Loucy (cell line): ENCODE results near the gene MGAT4B.

ENCODE experiments used
- EZH2phosphoT487 ChIP-seq: fragments of 200-600 bp; IDR thresholded peaks from 2 replicates; pipeline ENCODE4 v1.6.1; 2018; ENCODE audit warnings: antibody characterized with exemption, mild to moderate bottlenecking, moderate library complexity, borderline replicate concordance
- TF ChIP-seq, protein P1 (sequence below): fragments of 200-600 bp; sonication (generic); conservative IDR thresholded peaks from 2 replicates; pipeline ENCODE4 v1.5.1; 2014; ENCODE audit warnings: mild to moderate bottlenecking, antibody characterized with exemption, low read length

DNA sequence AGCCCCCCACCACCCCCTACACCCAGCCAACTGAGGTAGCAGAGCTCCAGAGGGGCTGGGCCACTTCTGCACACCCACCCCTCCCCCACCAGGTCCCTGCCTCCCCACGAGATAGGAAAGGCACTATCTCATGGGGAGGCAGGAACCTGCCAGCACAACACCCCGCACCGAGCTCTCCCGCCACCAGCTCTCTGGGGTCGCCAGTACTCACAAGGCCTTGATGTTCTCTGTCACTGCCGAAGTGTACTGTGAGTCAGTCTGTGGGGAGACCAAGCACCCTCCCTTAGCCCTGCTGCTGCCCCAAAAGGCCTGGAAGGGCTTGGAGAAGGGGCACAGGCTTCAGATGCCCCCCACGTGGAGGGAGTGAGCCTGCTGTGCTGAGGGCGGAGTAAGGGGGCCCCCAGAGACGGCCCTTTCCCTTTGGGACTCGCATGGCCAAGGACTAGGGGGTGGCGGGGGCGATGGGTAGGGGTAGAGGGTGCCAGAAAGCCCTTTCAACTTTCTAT lies 5.9 kb downstream of the MGAT4B start:
- TF ChIP-seq, protein P1, sequence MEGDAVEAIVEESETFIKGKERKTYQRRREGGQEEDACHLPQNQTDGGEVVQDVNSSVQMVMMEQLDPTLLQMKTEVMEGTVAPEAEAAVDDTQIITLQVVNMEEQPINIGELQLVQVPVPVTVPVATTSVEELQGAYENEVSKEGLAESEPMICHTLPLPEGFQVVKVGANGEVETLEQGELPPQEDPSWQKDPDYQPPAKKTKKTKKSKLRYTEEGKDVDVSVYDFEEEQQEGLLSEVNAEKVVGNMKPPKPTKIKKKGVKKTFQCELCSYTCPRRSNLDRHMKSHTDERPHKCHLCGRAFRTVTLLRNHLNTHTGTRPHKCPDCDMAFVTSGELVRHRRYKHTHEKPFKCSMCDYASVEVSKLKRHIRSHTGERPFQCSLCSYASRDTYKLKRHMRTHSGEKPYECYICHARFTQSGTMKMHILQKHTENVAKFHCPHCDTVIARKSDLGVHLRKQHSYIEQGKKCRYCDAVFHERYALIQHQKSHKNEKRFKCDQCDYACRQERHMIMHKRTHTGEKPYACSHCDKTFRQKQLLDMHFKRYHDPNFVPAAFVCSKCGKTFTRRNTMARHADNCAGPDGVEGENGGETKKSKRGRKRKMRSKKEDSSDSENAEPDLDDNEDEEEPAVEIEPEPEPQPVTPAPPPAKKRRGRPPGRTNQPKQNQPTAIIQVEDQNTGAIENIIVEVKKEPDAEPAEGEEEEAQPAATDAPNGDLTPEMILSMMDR = no peak
- TF ChIP-seq EZH2phosphoT487 = no peak
